ENCODE measurements around the gene GPR146. TPM values are rescaled to one million over a fixed set of nuclear protein-coding genes. Genes with fewer than 3 reads are reported as not detected.
"Not testable (repeated sequence)": the region's sequence is repeated elsewhere in the genome, so short reads cannot be mapped to it uniquely, and the experiment has no call there.

Gene GPR146
- total RNA-seq, 1 donor from 2014 or later, result 1.2 TPM

- Mint-ChIP-seq H3K4me1 (ENCODE audit: unreplicated experiment) (peaks cover 24% of the 10 kb centered on the region), H3K9me3 (no peaks in the 10 kb centered on the region), H3K36me3 (peaks cover 3% of the 10 kb centered on the region), H3K4me3 (peak overlapping the region; percentile 84), H3K27ac (peak overlapping the region; percentile 75), H3K27me3 (no peaks in the 10 kb centered on the region)
- DNase-seq (ENCODE audit: extremely low spot score, unreplicated experiment), result no peak
- TF ChIP-seq, protein P1, sequence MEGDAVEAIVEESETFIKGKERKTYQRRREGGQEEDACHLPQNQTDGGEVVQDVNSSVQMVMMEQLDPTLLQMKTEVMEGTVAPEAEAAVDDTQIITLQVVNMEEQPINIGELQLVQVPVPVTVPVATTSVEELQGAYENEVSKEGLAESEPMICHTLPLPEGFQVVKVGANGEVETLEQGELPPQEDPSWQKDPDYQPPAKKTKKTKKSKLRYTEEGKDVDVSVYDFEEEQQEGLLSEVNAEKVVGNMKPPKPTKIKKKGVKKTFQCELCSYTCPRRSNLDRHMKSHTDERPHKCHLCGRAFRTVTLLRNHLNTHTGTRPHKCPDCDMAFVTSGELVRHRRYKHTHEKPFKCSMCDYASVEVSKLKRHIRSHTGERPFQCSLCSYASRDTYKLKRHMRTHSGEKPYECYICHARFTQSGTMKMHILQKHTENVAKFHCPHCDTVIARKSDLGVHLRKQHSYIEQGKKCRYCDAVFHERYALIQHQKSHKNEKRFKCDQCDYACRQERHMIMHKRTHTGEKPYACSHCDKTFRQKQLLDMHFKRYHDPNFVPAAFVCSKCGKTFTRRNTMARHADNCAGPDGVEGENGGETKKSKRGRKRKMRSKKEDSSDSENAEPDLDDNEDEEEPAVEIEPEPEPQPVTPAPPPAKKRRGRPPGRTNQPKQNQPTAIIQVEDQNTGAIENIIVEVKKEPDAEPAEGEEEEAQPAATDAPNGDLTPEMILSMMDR (conservative IDR thresholded peaks at IDR 0.05), result no peak
These were observed 14.5 kb upstream of the GPR146 start for GRCh38 chr7:1029637-1030443.

GRCh38 chr7:1030444-1031070 is 13.8 kb upstream of the GPR146 start:
- H3K27ac Mint-ChIP-seq, result peak overlapping the region; percentile 75
- H3K4me1 Mint-ChIP-seq (ENCODE audit: unreplicated experiment), result peaks cover 24% of the 10 kb centered on the region
- TF ChIP-seq, protein P1 (conservative IDR thresholded peaks at IDR 0.05), result no peak
- H3K4me3 Mint-ChIP-seq, result no peak overlapping the region
- peaks cover 8% of the 10 kb centered on the region for H3K36me3 Mint-ChIP-seq
- DNase-seq (ENCODE audit: extremely low spot score, unreplicated experiment), result no peak
- H3K27me3 Mint-ChIP-seq, result no peaks in the 10 kb centered on the region
- no peaks in the 10 kb centered on the region for H3K9me3 Mint-ChIP-seq

DNA sequence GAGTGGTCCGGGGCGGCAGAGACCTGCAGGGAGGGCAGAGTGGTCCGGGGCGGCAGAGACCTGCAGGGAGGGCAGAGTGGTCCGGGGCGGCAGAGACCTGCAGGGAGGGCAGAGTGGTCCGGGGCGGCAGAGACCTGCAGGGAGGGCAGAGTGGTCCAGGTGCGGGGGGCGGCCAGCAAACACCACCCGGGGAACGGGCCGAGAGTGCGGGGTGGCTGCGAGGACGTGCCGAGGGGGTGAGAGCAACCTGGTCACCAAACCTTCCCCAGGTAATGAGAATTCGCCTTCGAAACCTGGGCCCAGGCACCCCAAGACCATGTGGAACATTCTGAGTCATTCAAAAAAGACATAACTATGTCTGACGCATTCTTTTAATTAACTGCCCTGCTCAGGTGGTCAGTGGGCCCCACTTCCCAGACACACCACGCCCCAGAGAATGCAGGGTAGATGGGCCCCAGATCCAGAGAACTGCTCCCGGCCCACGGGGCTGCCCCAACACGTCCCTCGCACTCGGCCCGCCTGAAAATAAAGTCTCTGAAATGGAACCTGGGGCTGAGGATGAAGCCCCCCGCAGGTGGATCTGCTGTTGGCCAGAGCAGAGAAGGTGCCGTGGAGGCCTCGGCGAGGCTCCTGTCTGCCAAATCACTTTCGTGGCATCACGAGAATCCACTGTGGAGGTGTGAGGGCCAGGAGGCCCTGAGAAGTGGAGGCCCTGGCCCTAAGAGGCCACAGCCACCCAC is 12.5 kb upstream of the GPR146 start:
- Mint-ChIP-seq H3K27ac (no peak overlapping the region), H3K27me3 (no peaks in the 10 kb centered on the region), H3K36me3 (peaks cover 8% of the 10 kb centered on the region), H3K4me1 (ENCODE audit: unreplicated experiment) (peaks cover 16% of the 10 kb centered on the region), H3K4me3 (no peak overlapping the region), H3K9me3 (no peaks in the 10 kb centered on the region)
- DNase-seq (ENCODE audit: extremely low spot score, unreplicated experiment), result no peak
- TF ChIP-seq, protein P1 (conservative IDR thresholded peaks at IDR 0.05), result no peak

DNA sequence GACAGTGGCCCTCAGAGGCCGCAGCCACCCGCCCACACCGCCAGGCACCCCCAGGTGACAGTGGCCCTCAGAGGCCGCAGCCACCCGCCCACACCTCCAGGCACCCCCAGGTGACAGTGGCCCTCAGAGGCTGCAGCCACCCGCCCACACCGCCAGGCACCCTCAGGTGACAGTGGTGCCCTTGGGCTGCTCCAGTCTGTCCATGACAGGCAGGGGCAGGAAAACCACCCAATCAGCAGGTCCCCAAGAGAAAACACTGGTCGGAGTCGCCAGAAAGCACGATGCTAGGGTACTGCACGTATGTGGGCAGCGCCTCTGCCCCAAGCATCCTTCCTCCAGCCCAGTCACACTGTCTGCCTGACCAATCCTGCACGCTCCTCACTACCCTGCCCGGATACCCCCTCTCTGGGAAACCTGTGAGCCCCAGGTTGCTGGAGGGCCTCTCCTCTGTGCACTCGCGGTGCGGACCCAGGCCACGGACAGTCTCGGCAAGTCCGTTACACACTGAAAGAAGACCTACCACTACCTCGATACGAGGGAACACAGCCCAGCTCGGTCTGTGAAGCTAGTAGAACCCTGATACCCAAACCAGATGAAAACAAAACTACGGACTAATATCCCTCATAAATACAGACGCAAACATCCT is 11.7 kb upstream of the GPR146 start:
- no peak overlapping the region for H3K27ac Mint-ChIP-seq
- H3K9me3 Mint-ChIP-seq, result no peaks in the 10 kb centered on the region
- H3K27me3 Mint-ChIP-seq, result no peaks in the 10 kb centered on the region
- H3K4me1 Mint-ChIP-seq (ENCODE audit: unreplicated experiment), result peaks cover 9% of the 10 kb centered on the region
- DNase-seq (ENCODE audit: extremely low spot score, unreplicated experiment), result no peak
- TF ChIP-seq, protein P1 (conservative IDR thresholded peaks at IDR 0.05), result no peak
- H3K4me3 Mint-ChIP-seq, result no peak overlapping the region
- H3K36me3 Mint-ChIP-seq, result peaks cover 8% of the 10 kb centered on the region

DNA sequence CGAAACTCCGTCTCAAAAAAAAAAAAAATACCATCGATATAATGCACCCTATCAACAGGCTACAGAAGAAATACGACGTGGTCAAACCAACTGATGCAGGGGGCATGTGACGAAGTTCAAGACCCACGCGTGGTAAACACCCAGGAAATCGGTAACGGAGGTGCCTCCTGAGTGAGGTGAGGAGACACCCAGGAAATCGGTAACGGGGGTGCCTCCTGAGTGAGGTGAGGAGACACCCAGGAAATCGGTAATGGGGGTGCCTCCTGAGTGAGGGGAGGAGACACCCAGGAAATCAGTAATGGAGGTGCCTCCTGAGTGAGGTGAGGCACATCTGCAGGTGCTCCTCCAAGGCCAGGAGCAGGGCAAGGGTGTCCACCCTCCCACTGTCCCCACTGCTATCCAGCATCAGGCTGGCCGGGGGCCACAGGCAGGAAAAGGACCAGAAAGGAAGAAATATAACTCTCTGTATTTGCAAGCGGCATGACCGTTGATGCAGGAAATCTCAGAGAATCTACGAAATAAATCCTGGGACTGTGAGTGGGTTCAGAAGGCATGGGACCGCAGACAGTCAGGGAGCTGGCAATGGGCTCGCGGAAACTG is 10.7 kb upstream of the GPR146 start:
- Mint-ChIP-seq H3K27ac (no peak overlapping the region), H3K9me3 (no peaks in the 10 kb centered on the region), H3K4me3 (no peak overlapping the region), H3K36me3 (peaks cover 8% of the 10 kb centered on the region), H3K4me1 (ENCODE audit: unreplicated experiment) (peaks cover 9% of the 10 kb centered on the region), H3K27me3 (no peaks in the 10 kb centered on the region)
- TF ChIP-seq, protein P1 (conservative IDR thresholded peaks at IDR 0.05), result no peak
- no peak for DNase-seq (ENCODE audit: extremely low spot score, unreplicated experiment)

DNA sequence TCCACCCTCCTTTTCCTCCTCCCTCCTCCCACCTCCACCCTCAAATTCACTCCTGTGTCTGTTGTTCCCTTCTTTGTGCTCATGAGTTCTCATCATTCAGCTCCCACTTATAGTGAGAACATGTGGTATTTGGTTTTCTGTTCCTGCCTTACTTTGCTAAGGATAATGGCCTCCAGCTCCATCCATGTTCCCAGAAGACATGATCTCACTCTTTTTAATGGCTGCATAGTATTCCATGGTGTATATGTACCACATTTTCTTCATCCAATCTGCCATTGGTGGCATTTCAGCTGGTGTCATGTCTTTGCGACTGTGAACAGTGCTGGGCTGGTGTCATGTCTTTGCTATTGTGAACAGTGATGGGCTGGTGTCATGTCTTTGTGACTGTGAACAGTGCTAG is 9.6 kb upstream of the GPR146 start:
- H3K27ac Mint-ChIP-seq; H3K36me3 Mint-ChIP-seq; H3K27me3 Mint-ChIP-seq; H3K9me3 Mint-ChIP-seq; H3K4me1 Mint-ChIP-seq (ENCODE audit: unreplicated experiment); DNase-seq (ENCODE audit: extremely low spot score, unreplicated experiment); H3K4me3 Mint-ChIP-seq: not testable (repeated sequence)

DNA sequence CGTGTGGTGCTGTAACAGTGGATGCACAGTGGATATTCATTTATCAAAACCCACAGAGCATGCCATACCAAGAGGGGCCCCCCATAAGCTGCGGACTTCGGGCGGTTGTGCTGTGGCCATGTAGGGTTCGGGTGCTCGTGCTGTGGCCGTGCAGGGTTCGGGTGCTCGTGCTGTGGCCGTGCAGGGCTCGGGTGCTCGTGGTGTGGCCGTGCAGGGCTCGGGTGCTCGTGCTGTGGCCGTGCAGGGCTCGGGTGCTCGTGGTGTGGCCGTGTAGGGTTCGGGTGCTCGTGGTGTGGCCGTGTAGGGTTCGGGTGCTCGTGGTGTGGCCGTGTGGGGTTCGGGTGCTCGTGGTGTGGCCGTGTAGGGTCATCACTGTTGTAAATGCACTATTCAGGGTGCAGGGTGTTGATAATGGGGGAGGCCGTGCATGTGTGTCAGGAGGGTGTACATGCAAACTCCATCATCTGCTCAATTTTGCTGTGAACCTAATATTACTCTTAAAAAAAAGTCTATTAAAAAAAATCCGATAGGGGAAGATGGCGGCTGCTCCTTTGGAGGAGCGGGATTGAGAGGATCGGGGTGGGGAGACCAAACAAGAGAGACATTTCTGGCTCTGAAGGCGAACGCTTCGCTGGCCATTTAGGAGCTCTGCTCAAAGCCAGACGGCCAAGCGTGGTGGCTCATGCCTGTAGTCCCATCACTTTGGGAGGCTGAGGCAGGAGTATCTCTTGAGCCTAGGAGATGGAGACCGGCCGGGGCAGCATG is 8.0 kb upstream of the GPR146 start:
- H3K27ac Mint-ChIP-seq; H3K9me3 Mint-ChIP-seq; DNase-seq (ENCODE audit: extremely low spot score, unreplicated experiment); H3K36me3 Mint-ChIP-seq; H3K4me1 Mint-ChIP-seq (ENCODE audit: unreplicated experiment); H3K27me3 Mint-ChIP-seq; H3K4me3 Mint-ChIP-seq: not testable (repeated sequence)
